Non-pigmented ciliary epithelial cell (primary cell): ENCODE data around the gene MICALL1.
A peak's percentile ranks its signal among the peaks of the same experiment; 100 is the strongest.
"Not testable (repeated sequence)": the region's sequence is repeated elsewhere in the genome, so short reads cannot be mapped to it uniquely, and the experiment has no call there.

Experiments
- DNase-seq: peaks from one replicate; pipeline ENCODE4 v3.0.0-alpha.2; 2010; ENCODE audit warnings: low read depth

Gene MICALL1

GRCh38 chr22:37927637-37927936, 21.5 kb downstream of the MICALL1 start:
- no peak for DNase-seq

- no peak for DNase-seq
Observed at GRCh38 chr22:37929390-37929789, 23.3 kb downstream of the MICALL1 start.

DNA sequence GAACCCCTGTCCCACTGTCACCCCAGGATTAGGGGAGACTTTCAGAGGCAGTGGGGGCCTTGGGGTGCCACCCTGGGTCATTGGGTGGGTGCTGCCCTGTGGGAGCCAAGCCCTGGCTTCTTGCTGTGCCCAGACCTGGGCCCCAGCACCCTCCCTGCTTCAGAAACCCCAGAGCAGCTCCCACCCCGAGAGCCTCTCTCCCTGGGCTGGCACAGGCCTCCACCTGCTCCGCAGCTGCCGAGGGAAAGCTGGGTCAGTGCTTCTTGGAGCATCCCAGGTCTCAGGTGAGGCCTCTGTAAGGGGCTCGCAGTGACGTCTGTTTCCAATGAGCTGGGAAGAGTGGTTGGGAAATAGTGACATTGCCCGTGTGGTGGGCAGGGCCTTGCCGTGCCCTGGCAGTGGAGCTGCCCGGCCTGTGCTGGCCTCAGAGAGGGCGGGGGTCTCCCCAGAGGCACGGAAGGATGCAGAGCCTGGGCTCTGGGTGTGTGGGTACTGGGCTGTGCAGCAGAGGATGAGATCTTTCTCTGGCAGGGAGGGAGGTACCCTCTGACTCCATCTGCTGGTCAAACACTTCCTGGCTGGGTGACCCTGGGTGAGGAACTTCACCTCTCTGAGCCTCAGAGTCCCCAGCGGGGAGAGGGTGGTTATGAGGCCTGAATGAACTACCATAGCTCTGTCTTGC, 24.3 kb downstream of the MICALL1 start:
- no peak for DNase-seq

DNA sequence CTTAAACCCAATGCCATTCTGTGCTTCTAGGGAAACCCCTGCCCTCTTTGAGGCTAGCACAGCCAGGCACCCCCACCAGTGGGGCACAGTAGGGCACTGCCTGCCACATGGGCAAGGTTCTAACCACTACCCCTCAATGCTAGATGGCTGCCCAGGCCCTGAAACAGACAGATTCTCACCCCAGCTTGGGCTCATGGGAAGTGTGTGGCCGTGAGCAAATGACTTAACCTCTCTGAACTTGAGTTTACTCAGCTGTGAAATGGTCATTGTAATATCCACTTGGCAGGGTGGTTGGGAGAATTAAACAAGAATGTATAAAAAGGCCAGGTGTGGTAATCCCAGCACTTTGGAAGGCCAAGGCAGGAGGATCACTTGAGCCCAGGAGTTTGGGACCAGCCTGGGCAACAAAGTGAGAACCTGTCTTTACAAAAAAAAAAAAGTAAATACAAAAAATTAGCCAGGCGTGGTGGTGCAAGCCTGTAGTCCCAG, 24.9 kb downstream of the MICALL1 start:
- DNase-seq = no peak

- no peak for DNase-seq
Observed at GRCh38 chr22:37931893-37932389, 25.8 kb downstream of the MICALL1 start.

DNA sequence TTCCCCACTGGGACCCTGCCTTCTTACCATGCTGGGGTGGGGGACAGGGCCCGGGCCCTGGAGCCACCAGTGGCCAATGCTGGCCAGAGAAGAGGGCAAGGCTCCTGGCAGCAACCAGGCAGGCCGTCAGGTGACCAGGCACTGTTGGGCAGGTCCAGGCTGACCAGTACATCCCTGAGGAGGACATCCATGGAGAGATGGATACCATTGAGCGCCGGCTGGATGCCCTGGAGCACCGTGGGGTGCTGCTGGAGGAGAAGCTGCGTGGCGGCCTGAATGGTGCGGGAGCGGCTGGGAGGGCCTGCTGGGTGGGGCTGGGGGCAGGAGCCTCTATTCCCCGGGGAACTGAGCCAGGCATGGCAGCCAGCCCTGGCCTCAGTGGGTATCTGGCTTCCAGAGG, 26.3 kb downstream of the MICALL1 start:
- DNase-seq = no peak

GRCh38 chr22:37932821-37933578, 26.9 kb downstream of the MICALL1 start:
- no peak for DNase-seq

GRCh38 chr22:37933711-37934376, 27.7 kb downstream of the MICALL1 start:
- peak; percentile 42 for DNase-seq

- no peak for DNase-seq
Observed at GRCh38 chr22:37940698-37941376, 34.7 kb downstream of the MICALL1 start.

- no peak for DNase-seq
Observed at GRCh38 chr22:37942133-37942532, 36.0 kb downstream of the MICALL1 start.

- DNase-seq = no peak
Observed at GRCh38 chr22:37943136-37943824, 37.2 kb downstream of the MICALL1 start.

DNA sequence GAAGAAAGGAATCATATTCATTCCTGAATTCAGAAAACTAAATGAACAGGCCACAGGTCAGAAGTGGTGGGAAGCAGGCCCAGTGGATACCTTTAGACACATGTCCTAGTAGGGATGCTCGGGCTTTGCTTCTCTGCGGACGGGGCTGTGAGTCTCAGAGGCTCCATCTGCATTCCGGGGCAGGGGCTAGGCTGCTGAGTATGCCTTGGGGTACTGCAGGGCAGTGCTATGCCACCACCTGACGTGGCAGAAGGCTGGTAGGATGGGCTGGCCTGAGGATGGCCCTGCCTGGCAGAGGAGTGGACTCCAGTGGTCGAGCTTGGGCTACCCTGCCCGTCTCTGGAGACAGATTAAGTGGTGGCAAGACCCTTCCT, 37.7 kb downstream of the MICALL1 start:
- no peak for DNase-seq

DNA sequence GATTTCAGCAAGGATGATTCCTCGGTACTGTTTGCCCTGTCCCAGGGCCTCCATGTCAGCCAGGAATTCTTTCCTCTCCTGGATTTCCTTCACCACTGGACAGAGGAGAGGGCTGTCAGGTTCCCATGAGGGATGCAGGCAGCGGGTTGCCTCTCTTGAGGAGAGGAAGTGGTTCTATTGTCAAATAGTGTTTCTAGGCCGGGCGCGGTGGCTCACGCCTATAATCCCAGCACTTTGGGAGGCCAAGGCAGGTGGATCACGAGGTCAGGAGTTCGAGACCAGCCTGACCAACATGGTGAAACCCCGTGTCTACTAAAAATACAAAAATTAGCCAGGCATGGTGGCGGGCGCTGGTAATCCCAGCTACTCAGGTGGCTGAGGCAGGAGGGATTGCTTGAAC, 38.3 kb downstream of the MICALL1 start:
- not testable (repeated sequence) for DNase-seq

DNA sequence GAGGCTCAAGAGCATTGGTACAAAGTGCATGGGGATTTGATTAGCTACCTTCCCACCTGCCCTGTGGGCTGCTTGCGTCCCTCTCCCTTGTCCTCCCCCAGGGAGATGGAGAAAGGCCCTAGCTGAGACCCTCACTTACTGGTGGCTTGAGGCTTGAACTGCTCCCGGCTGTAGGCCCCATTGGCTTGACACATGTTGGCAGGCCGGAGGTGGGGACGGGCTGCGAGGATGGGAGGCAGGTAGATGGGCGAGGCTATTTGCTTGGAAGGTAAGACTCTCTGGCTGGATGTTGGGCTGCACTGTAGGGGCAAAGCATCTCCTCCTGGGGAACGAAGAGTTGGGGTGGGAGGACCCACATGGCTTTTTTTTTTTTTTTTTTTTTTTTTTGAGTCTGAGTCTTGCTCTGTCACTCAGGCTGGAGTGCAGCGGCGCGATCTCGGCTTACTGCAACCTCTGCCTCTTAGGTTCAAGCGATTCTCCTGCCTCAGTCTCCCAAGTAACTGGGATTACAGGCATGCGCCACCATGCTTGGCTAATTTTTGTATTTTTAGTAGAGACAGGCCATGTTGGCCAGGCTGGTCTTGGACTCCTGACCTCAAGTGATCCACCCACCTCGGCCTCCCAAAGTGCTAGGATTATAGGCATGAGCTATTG, 41.2 kb downstream of the MICALL1 start:
- DNase-seq = not testable (repeated sequence)

- no peak for DNase-seq
Observed at GRCh38 chr22:37951305-37951704, 45.2 kb downstream of the MICALL1 start.

DNA sequence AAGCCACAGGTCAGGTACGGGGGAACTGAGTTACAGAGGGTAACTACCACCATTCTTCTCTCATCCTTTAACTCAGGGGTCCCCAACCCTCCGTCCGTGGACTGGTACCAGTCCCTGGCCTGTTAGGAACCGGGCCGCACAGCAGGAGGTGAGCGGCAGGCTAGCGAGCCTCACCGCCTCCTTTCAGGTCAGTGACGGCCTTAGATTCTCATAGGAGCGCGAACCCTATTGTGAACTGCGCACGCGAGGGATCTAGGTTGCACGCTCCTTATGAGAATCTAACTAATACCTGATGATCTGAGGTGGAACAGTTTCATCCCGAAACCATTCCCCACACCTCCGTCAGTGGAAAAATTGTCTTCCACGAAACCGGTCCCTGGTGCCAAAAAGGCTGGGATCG, 46.5 kb downstream of the MICALL1 start:
- DNase-seq = not testable (repeated sequence)

DNA sequence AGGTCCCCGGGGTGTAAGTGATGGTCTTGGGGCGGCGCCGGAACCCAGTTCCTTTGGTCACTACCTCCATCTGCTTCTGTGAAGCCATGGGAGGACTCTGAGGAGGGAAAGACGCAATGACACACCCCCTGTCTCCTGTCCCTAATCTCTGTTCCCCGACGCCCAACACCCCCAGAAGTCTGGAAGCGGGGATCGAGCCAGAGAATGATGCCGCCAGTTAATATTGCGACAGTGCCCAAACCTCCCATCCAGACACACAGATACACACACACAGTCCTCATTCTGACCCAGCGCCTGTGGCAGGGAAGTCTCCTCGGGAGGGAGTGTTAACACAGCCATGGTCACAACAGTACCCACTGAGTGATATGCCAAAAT, 47.0 kb downstream of the MICALL1 start:
- DNase-seq = no peak

- peak; percentile 71 for DNase-seq
Observed at GRCh38 chr22:37953437-37954179, 47.5 kb downstream of the MICALL1 start, which contains the start of the genes C22orf23 and POLR2F. Gene C22orf23 (minus strand): TSS chr22:37953601. CDS start chr22:37953149, 452 bp downstream. Gene POLR2F (plus strand): TSS chr22:37953699. CDS start chr22:37953788, 89 bp downstream.

GRCh38 chr22:37954686-37955085, 48.6 kb downstream of the MICALL1 start:
- no peak for DNase-seq

- DNase-seq = not testable (repeated sequence)
Observed at GRCh38 chr22:37955825-37956397, 49.8 kb downstream of the MICALL1 start.
